Large intestine (tissue), 3 donors: ENCODE results near the gene TREML4. TPM values are rescaled to one million over a fixed set of nuclear protein-coding genes. Genes with fewer than 3 reads are reported as not detected.

ENCODE experiments used
- DNase-seq, 2 donors: peaks; one replicate each; pipeline versions ENCODE4 v3.0.0 to v3.0.0-alpha.2; 2013
- H3K27ac ChIP-seq: one replicate; pipeline ENCODE4 v1.5.1; 2013; ENCODE audit warnings: low read length
- H3K27me3 ChIP-seq: 2 replicates; pipeline ENCODE4 v1.6.1; 2013; ENCODE audit warnings: low read length; ENCODE audit not compliant: control insufficient read depth, insufficient read depth
- H3K36me3 ChIP-seq: 2 replicates; pipeline ENCODE4 v1.6.1; 2013; ENCODE audit warnings: low read length; ENCODE audit not compliant: control insufficient read depth, insufficient read depth
- H3K4me1 ChIP-seq: one replicate; pipeline ENCODE4 v1.6.1; 2013; ENCODE audit warnings: low read length; ENCODE audit not compliant: control insufficient read depth, insufficient read depth
- H3K4me3 ChIP-seq: one replicate; pipeline ENCODE4 v1.5.1; 2013; ENCODE audit warnings: low read length
- H3K9me3 ChIP-seq: one replicate; pipeline ENCODE4 v1.6.1; 2013; ENCODE audit warnings: mild to moderate bottlenecking, low read depth, low read length, moderate library complexity; ENCODE audit not compliant: control insufficient read depth
- WGBS: methylation state at CpG from one replicate; pipeline ENCODE4 v1.1.5; 2013; ENCODE audit warnings: low lambda C conversion rate; ENCODE audit not compliant: insufficient coverage; 5-methylcytosine and 5-hydroxymethylcytosine counted together
- polyA plus RNA-seq: library from polyadenylated mRNA; unstranded; fragments of 120-200 nt; gene quantifications from one replicate; pipeline ENCODE4 v1.2.1, GENCODE V29; 2013

Gene TREML4
- polyA plus RNA-seq, 1 donor: not detected

DNA sequence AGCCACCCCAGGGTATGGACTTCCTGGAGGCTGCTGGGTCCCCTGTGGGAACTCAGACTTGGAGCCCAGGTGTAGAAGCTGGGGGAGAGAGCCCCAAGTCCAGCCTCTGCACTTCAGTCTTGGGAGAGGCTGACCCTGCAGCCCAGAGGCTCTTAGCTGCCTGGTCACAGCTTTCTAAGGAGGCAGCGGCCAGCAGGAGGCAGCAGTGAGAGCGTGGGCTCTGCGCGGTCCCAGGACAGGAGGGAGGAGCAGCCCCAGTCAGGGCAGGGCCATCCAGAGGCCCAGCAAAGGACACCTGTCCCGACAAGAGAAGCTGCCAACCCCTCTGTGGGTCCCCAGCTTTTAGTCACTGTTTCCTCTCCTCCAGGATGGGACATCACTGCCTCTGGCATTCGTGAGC, 36.6 kb upstream of the TREML4 start:
- no peaks in the 10 kb centered on the region for H3K4me1 ChIP-seq
- no peak overlapping the region for H3K27ac ChIP-seq
- peaks cover 33% of the 10 kb centered on the region for H3K27me3 ChIP-seq
- WGBS: no CpG with 5 or more reads among the region's 6 CpGs
- DNase-seq: peak in 1 of 2 donors; percentile 53
- H3K36me3 ChIP-seq: no peaks in the 10 kb centered on the region
- no peak overlapping the region for H3K4me3 ChIP-seq
- H3K9me3 ChIP-seq: no peaks in the 10 kb centered on the region

- Histone ChIP-seq H3K27ac (no peak overlapping the region), H3K36me3 (no peaks in the 10 kb centered on the region), H3K9me3 (no peaks in the 10 kb centered on the region), H3K4me3 (no peak overlapping the region), H3K27me3 (peaks cover 40% of the 10 kb centered on the region), H3K4me1 (no peaks in the 10 kb centered on the region)
- DNase-seq: no peak
- 86% methylated on average over 2 of the region's 5 CpGs for WGBS
Measured at GRCh38 chr6:41193171-41193734, 34.9 kb upstream of the TREML4 start.

- Histone ChIP-seq H3K27ac (no peak overlapping the region), H3K4me1 (no peaks in the 10 kb centered on the region), H3K4me3 (no peak overlapping the region), H3K9me3 (no peaks in the 10 kb centered on the region), H3K27me3 (peaks cover 40% of the 10 kb centered on the region), H3K36me3 (no peaks in the 10 kb centered on the region)
- WGBS: no CpG with 5 or more reads among the region's 5 CpGs
- DNase-seq: no peak
Measured at GRCh38 chr6:41193884-41194283, 34.3 kb upstream of the TREML4 start.

DNA sequence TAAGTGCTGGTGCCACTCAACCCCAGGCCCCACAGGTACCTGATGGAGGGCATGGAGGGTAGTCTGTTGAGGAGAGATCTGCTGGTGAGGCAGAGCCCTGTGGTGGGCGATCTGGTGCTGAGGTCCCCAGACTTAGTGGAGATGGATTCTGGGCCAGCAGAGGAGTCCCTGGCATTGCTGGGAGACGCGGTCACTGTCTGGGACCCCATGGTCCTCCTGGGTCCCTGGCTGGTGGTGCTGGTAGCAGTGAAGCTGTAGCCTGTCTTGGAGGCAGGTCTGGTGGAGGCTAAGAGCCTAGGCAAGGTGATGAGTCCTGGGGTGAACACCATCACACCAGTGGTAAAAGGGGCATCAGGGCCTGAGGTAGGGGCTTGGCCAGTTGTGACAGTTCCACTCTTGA, 33.8 kb upstream of the TREML4 start:
- DNase-seq: no peak
- Histone ChIP-seq H3K27me3 (peaks cover 40% of the 10 kb centered on the region), H3K9me3 (no peaks in the 10 kb centered on the region), H3K4me1 (no peaks in the 10 kb centered on the region), H3K27ac (no peak overlapping the region), H3K36me3 (no peaks in the 10 kb centered on the region), H3K4me3 (no peak overlapping the region)
- no CpG with 5 or more reads among the region's 3 CpGs for WGBS

GRCh38 chr6:41197234-41197633, 30.9 kb upstream of the TREML4 start:
- Histone ChIP-seq H3K27ac (no peak overlapping the region), H3K4me3 (no peak overlapping the region), H3K27me3 (peaks cover 36% of the 10 kb centered on the region), H3K36me3 (no peaks in the 10 kb centered on the region), H3K9me3 (no peaks in the 10 kb centered on the region), H3K4me1 (no peaks in the 10 kb centered on the region)
- no peak for DNase-seq
- no CpG with 5 or more reads among the region's 3 CpGs for WGBS

DNA sequence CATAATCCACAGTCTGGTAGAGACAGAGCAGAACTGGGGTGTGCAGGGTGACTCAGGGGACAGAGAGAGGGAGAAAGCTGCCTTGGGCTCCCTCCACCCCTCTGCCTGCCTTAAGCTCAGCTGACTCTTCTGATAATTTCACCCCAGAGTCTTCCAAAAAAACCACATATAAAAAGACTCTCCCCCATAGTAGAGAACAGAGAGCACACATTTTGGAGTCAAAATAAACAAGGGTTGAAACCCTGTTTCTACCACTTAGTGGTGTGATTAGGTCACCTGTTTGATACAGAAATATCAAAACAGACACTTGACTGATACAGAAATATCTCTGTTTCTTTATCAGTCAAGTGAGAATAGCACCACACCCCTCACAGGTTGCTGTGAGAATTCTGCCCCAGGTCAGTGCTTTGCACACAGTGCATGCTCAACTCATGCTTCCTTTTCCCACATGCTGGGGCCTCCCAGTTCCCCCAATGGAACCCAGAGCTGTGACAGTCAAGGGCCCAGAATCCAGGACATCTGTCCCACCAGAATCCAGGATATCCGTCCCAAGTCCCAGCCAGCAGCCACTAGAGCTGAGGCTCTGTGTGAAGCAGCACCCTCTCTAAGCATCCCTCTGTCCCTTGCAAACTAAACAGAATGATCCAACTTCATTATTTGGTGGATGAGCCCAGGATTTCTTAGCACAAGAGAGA, 28.4 kb upstream of the TREML4 start:
- Histone ChIP-seq H3K9me3 (no peaks in the 10 kb centered on the region), H3K27ac (no peak overlapping the region), H3K36me3 (no peaks in the 10 kb centered on the region), H3K4me1 (no peaks in the 10 kb centered on the region), H3K27me3 (peaks cover 24% of the 10 kb centered on the region), H3K4me3 (no peak overlapping the region)
- DNase-seq: peak; percentile 17 to 35
- no CpG with 5 or more reads among the region's 1 CpG for WGBS

DNA sequence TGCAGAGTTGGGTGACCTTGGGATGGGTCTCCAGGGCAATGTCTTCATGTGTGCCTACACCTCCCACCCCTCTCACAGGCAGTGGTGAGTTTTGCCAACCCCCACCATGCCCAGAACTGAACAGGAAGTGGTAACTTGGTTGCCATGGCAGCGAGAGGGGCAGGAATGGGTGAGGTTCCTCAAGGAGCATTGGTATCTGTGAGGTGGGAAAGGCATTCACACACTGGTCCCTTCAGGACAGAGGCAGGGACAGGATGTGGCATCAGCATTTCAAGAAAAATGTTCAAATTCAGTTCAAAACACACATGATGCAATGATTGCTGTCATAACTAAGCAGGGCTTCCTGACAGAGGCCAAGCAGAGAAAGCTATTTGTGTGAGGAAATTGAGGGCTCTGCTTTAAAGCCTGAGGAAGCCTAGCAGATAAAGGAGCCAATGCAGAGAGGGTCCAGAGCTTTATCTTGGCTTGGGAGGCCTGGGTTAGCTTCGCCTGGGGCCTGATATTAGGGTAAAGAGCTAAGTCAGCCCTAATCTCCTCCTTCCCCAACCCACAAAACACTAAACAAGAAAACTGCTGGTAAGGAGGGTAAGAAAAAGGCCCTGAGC, 27.8 kb upstream of the TREML4 start:
- WGBS: no CpG with 5 or more reads among the region's 2 CpGs
- peaks cover 17% of the 10 kb centered on the region for H3K27me3 ChIP-seq
- no peak overlapping the region for H3K4me3 ChIP-seq
- no peak overlapping the region for H3K27ac ChIP-seq
- H3K36me3 ChIP-seq: no peaks in the 10 kb centered on the region
- no peaks in the 10 kb centered on the region for H3K9me3 ChIP-seq
- peak in 1 of 2 donors; percentile 24 for DNase-seq
- H3K4me1 ChIP-seq: no peaks in the 10 kb centered on the region

DNA sequence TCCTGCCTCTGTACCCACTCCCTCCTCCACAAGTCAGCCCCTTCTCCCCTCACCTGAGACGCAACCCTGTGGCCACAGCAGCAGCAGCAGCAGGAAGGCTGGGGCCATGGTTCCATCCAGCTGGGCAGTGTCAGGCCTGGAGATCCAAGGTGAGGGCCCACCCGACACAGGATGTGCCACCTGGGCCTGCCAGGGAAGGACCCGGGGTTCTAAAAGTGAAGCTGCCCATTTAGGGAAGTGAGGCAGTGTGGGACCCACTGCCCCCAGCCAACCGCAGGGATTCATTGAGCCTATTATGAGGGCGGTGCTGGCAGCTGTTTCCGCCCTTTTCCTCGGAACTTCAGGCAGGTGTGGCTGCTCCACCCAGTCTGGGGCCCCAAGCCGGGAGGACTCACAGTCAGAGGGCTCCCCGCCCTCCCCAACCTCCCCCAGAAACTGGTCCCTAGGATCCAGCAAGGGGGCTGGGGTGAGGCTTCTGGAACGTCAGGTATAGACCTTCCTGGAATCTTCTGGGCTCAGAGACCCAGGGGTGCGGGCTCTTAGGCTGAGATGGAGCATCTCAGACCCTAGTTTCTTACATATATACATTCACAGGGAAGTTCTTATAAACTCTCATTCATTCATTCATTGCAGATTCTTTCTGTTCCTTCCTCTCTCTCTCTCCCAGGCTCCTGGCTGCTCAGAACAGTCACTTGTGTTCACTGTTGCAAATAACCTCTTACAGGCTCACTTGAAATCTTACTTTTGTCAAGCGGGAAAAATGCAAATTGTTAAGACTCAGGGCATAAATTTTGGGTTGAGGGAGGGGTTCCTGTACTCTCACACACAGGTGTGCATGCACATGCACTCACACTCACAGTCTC, 27.0 kb upstream of the TREML4 start, which contains the start of gene TREML2:
Gene TREML2 (minus strand): TSS at position 249 of the 863 bp plus-strand sequence. CDS start 141 bp downstream, at position 108.
- no peak within 1 kb of the TSS for H3K4me3 ChIP-seq
- H3K9me3 ChIP-seq: no peaks in the 10 kb centered on the region
- no peaks in the 10 kb centered on the region for H3K36me3 ChIP-seq
- no peak within 1 kb of the TSS for H3K27ac ChIP-seq
- no CpG with 5 or more reads among the region's 12 CpGs for WGBS
- H3K27me3 ChIP-seq: peaks cover 9% of the 10 kb centered on the region
- peak in 1 of 2 donors; percentile 24 for DNase-seq
- no peaks in the 10 kb centered on the region for H3K4me1 ChIP-seq

DNA sequence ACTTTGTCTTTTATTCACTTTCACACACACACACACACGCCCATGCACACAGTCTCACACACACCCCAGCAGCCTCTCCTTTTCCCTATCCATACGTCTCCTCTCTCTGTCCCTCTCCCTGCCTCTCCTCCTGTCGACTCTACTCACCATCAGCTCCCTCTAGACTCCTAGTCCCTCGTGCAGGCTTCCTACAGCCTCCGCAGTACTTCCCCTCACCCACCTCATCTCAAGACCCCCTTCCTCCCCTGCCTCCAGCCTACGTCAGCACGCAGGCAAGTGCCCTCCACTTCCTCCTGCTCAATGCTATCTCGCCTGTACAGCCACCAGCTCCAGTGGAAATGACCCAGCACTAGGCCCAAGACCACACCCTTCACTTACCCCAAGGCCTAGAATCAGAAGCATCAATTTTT, 26.4 kb upstream of the TREML4 start:
- Histone ChIP-seq H3K27me3 (peaks cover 6% of the 10 kb centered on the region), H3K27ac (no peak overlapping the region), H3K36me3 (no peaks in the 10 kb centered on the region), H3K9me3 (no peaks in the 10 kb centered on the region), H3K4me3 (no peak overlapping the region), H3K4me1 (no peaks in the 10 kb centered on the region)
- WGBS: no CpG with 5 or more reads among the region's 8 CpGs
- no peak for DNase-seq

- H3K36me3 ChIP-seq: no peaks in the 10 kb centered on the region
- 89% methylated on average over 1 of the region's 1 CpG for WGBS
- no peak overlapping the region for H3K4me3 ChIP-seq
- H3K9me3 ChIP-seq: no peaks in the 10 kb centered on the region
- no peak overlapping the region for H3K27ac ChIP-seq
- no peaks in the 10 kb centered on the region for H3K27me3 ChIP-seq
- DNase-seq: no peak
- H3K4me1 ChIP-seq: no peaks in the 10 kb centered on the region
Measured at GRCh38 chr6:41204156-41204555, 24.0 kb upstream of the TREML4 start.
